Measurements from ENCODE around the gene MTMR11.
"Not testable (repeated sequence)": the region's sequence is repeated elsewhere in the genome, so short reads cannot be mapped to it uniquely, and the experiment has no call there.

Gene MTMR11

DNA sequence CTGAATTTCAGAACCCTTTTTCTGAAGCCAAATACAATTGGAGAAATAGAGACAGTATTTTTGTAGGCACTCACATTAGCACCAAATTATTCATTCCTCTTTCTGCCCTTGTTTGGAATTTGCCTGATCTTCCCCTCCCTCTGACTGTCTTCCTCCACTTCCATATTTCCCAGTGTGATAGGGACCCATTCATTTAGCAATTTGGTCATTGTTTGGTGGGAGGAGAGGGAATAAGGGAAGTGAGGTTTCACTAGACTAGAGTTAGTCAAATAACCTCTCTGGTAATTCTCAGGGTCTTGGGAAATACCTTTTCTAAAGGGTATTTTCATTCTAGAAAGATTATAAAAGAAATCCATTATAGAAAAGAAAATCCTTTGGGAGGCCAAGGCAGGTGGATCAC is 31.0 kb upstream of the MTMR11 start:
- no peak overlapping the region for H3K4me3 ChIP-seq (ENCODE audit: low read depth, low read length)
- TF ChIP-seq CTCF (IDR thresholded peaks at IDR 0.05; ENCODE audit: low read depth, low read length, missing control alignments) = no peak
- DNase-seq (ENCODE audit: low read depth) = no peak

DNA sequence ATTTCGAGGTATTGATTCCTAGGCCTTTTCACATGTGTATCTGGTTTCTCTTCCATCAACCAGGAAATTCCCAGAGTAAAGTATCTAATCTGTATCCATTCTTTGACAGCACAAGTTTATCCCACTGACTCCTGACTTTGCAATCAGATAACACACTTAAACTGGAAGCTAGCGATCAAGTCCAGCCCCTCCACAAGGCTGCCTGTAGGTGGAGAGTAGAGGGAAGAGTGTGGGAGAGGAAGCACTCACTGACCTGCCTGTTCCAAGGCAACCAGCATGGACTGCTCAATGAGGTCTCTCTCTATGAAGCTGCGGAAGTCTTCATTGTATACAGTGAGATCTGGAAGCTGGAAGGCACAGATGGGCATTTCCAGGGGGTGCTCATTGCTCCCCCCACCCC is 30.4 kb upstream of the MTMR11 start:
- no peak for DNase-seq (ENCODE audit: low read depth)
- H3K4me3 ChIP-seq (ENCODE audit: low read depth, low read length) = no peak overlapping the region
- no peak for TF ChIP-seq CTCF (IDR thresholded peaks at IDR 0.05; ENCODE audit: low read depth, low read length, missing control alignments)

DNA sequence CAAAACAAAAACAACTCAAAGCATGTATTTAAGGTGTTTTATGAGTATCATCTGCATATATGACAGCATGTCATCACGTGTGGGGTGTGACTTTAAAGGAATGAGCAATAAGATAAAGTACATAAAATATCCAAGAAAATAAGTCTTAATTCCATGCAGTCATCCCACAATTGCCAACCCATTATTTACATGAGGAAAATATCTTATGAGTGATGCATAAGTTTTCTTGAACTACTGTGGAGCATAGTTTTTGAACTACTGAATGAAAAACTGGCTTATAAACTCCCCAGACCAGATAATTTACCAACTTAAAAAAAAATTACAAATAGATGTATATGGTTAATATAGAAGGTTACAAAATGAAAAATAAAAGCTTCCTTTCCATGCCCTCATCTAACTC is 29.7 kb upstream of the MTMR11 start:
- H3K4me3 ChIP-seq (ENCODE audit: low read depth, low read length) = no peak overlapping the region
- no peak for DNase-seq (ENCODE audit: low read depth)
- TF ChIP-seq CTCF (IDR thresholded peaks at IDR 0.05; ENCODE audit: low read depth, low read length, missing control alignments) = no peak

DNA sequence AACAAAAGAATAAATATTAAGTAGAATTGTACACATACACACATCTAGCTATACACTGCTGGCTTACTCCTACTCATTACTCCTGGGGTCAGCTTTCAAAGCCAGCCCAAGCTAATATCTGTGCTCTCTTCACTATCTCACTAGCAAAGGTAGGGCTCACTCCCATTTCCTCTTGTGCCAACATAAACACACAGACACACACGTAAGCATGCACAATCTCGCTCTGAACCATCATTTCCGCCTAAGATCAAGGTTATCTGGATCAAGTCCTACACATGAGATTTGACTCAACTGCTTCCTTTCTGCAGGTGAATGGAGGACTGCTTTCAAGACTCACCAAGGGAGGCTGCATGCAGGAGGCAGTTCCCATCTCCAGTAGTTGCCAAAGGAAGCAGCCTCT is 28.8 kb upstream of the MTMR11 start:
- no peak overlapping the region for H3K4me3 ChIP-seq (ENCODE audit: low read depth, low read length)
- no peak for DNase-seq (ENCODE audit: low read depth)
- TF ChIP-seq CTCF (IDR thresholded peaks at IDR 0.05; ENCODE audit: low read depth, low read length, missing control alignments) = no peak

- H3K4me3 ChIP-seq (ENCODE audit: low read depth, low read length) = no peak overlapping the region
- TF ChIP-seq CTCF (IDR thresholded peaks at IDR 0.05; ENCODE audit: low read depth, low read length, missing control alignments) = no peak
- no peak for DNase-seq (ENCODE audit: low read depth)
Observed at GRCh38 chr1:149963358-149963757, 26.7 kb upstream of the MTMR11 start.

DNA sequence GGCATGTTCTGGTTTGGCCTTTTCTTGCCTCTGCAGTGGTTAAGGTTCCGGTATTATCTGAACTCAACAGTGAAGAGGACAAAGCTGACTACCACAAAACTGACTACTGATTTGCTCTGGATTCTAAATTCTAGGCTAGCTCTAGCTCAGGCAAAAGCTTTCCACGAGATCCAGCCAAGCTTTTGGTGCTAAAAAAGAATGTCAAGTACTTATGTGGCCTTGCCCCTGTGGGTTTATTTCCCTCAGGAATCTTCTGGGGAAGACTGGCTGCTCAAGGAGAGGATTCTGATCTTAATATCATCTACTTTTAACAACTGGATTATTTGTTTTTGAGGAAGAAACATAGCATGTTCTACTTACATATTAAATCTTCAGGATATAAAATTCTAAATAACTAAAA is 26.1 kb upstream of the MTMR11 start:
- no peak for DNase-seq (ENCODE audit: low read depth)
- no peak overlapping the region for H3K4me3 ChIP-seq (ENCODE audit: low read depth, low read length)
- TF ChIP-seq CTCF (IDR thresholded peaks at IDR 0.05; ENCODE audit: low read depth, low read length, missing control alignments) = no peak

- peak; percentile 45 for DNase-seq (ENCODE audit: low read depth)
- peak; percentile 67 for TF ChIP-seq CTCF (IDR thresholded peaks at IDR 0.05; ENCODE audit: low read depth, low read length, missing control alignments)
- H3K4me3 ChIP-seq (ENCODE audit: low read depth, low read length) = no peak overlapping the region
Observed at GRCh38 chr1:149962039-149962647, 25.5 kb upstream of the MTMR11 start.

- not testable (repeated sequence) for H3K4me3 ChIP-seq (ENCODE audit: low read depth, low read length); DNase-seq (ENCODE audit: low read depth)
Observed at GRCh38 chr1:149957548-149957947, 20.9 kb upstream of the MTMR11 start.
